MM.1S (cell line): ENCODE data around the gene SEC11C.

Experiments
- DNase-seq: peaks from one replicate; pipeline ENCODE4 v3.0.0-alpha.2; 2015
- H2AFZ ChIP-seq: fragments of 300-600 bp; sonication (generic); 2 replicates; pipeline ENCODE4 v1.6.0; 2016; ENCODE audit warnings: antibody characterized with exemption, low read length
- H3F3A ChIP-seq: fragments of 300-600 bp; sonication (generic); 2 replicates; pipeline ENCODE4 v1.6.1; 2016; ENCODE audit warnings: mild to moderate bottlenecking, antibody characterized with exemption, low read length, moderate library complexity, mixed read lengths; ENCODE audit not compliant: insufficient read depth
- H3K27ac ChIP-seq: fragments of 300-600 bp; sonication (generic); 2 replicates; pipeline ENCODE4 v1.5.1; 2016; ENCODE audit warnings: mild to moderate bottlenecking, low read length
- H3K27me3 ChIP-seq: fragments of 300-600 bp; sonication (generic); replicated peaks from 2 replicates; pipeline ENCODE4 v1.6.0; 2016; ENCODE audit warnings: low read length; ENCODE audit not compliant: insufficient read depth
- H3K36me3 ChIP-seq: fragments of 300-600 bp; sonication (generic); replicated peaks from 2 replicates; pipeline ENCODE4 v1.6.1; 2016; ENCODE audit warnings: mild to moderate bottlenecking, low read length, mixed read lengths; ENCODE audit not compliant: insufficient read depth
- H3K4me1 ChIP-seq: fragments of 300-600 bp; sonication (generic); 2 replicates; pipeline ENCODE4 v1.6.1; 2016; ENCODE audit warnings: low read length, mixed read lengths
- H3K4me2 ChIP-seq: fragments of 300-600 bp; sonication (generic); 2 replicates; pipeline ENCODE4 v1.6.0; 2016; ENCODE audit warnings: low read depth, low read length
- H3K4me3 ChIP-seq: fragments of 300-600 bp; sonication (generic); 2 replicates; pipeline ENCODE4 v1.5.1; 2016; ENCODE audit warnings: low read length, mixed read lengths
- H3K79me2 ChIP-seq: fragments of 300-600 bp; sonication (generic); 2 replicates; pipeline ENCODE4 v1.6.1; 2016; ENCODE audit warnings: mixed run types, low read length, mixed read lengths
- H3K9ac ChIP-seq: fragments of 300-600 bp; sonication (generic); 2 replicates; pipeline ENCODE4 v1.6.1; 2016; ENCODE audit warnings: low read length, mixed read lengths
- H3K9me2 ChIP-seq: fragments of 300-600 bp; sonication (generic); replicated peaks from 2 replicates; pipeline ENCODE4 v1.6.1; 2016; ENCODE audit warnings: mild to moderate bottlenecking, low read length, mixed read lengths; ENCODE audit not compliant: insufficient read depth
- H3K9me3 ChIP-seq: fragments of 300-600 bp; sonication (generic); replicated peaks from 2 replicates; pipeline ENCODE4 v1.6.1; 2016; ENCODE audit warnings: mild to moderate bottlenecking, low read length, mixed read lengths; ENCODE audit not compliant: insufficient read depth
- H4K20me1 ChIP-seq: fragments of 300-600 bp; sonication (generic); 2 replicates; pipeline ENCODE4 v1.6.1; 2016; ENCODE audit warnings: mild to moderate bottlenecking, low read length, moderate library complexity, mixed read lengths; ENCODE audit not compliant: insufficient read depth
- EZH2 ChIP-seq: fragments of 300-600 bp; sonication (generic); optimal IDR thresholded peaks from 2 replicates; pipeline ENCODE3; 2017; ENCODE audit warnings: low read depth, mild to moderate bottlenecking, antibody characterized with exemption, low read length, mixed read lengths
- EZH2phosphoT487 ChIP-seq: fragments of 300-600 bp; sonication (generic); IDR thresholded peaks from 2 replicates; pipeline ENCODE4 v1.6.1; 2018; ENCODE audit warnings: antibody characterized with exemption, low read length
- TF ChIP-seq, protein P1 (sequence below): fragments of 300-600 bp; sonication (generic); IDR thresholded peaks from 2 replicates; pipeline ENCODE4 v1.5.1; 2016; ENCODE audit warnings: antibody characterized with exemption, low read length, mixed read lengths

The SEC11C gene

DNA sequence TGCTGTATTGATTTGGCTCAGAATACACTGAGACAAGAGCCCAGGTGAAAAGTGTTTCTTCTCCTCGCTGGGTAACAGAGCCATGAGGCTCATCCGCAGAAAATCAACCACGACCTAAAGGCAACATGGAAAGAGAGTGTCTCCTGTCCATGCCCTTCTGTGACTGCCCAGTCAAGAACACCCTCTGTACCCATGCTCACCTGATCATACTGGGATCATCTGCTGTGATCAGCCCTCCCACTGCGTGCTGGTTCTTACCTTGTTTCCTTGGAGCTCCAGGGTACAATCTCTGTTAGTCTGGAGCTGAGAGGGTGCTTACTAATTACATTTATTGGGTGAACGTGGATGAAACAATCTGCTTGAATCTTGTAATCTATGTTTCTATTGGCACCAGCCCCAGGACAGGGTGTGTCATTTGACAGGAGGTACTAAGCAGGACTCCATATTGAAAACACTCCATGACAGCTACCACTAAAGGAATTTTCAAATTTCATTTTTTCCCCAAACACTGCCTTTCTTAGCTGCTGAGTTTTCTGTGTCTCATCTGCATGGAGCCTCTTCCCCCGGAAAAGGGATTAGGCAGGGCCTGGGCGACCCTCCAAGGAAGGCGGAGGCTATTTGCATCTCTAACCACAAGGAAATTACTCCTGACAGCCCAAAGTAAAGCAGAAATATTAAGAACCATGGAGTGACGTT is 40.6 kb downstream of the SEC11C start:
- no peak overlapping the region for H3K4me3 ChIP-seq
- TF ChIP-seq, protein P1, sequence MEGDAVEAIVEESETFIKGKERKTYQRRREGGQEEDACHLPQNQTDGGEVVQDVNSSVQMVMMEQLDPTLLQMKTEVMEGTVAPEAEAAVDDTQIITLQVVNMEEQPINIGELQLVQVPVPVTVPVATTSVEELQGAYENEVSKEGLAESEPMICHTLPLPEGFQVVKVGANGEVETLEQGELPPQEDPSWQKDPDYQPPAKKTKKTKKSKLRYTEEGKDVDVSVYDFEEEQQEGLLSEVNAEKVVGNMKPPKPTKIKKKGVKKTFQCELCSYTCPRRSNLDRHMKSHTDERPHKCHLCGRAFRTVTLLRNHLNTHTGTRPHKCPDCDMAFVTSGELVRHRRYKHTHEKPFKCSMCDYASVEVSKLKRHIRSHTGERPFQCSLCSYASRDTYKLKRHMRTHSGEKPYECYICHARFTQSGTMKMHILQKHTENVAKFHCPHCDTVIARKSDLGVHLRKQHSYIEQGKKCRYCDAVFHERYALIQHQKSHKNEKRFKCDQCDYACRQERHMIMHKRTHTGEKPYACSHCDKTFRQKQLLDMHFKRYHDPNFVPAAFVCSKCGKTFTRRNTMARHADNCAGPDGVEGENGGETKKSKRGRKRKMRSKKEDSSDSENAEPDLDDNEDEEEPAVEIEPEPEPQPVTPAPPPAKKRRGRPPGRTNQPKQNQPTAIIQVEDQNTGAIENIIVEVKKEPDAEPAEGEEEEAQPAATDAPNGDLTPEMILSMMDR, result no peak
- TF ChIP-seq EZH2, result no peak
- TF ChIP-seq EZH2phosphoT487, result no peak
- H3K79me2 ChIP-seq, result no peaks in the 10 kb centered on the region
- no peaks in the 10 kb centered on the region for H3K9me3 ChIP-seq
- no peaks in the 10 kb centered on the region for H3K27me3 ChIP-seq
- H3K4me1 ChIP-seq, result no peaks in the 10 kb centered on the region
- H3K9me2 ChIP-seq, result no peaks in the 10 kb centered on the region
- no peak overlapping the region for H3K27ac ChIP-seq
- H3K4me2 ChIP-seq, result no peak overlapping the region
- H3K9ac ChIP-seq, result no peak overlapping the region
- H2AFZ ChIP-seq, result no peak overlapping the region
- no peaks in the 10 kb centered on the region for H3F3A ChIP-seq
- DNase-seq, result no peak
- H4K20me1 ChIP-seq, result no peaks in the 10 kb centered on the region
- no peaks in the 10 kb centered on the region for H3K36me3 ChIP-seq

DNA sequence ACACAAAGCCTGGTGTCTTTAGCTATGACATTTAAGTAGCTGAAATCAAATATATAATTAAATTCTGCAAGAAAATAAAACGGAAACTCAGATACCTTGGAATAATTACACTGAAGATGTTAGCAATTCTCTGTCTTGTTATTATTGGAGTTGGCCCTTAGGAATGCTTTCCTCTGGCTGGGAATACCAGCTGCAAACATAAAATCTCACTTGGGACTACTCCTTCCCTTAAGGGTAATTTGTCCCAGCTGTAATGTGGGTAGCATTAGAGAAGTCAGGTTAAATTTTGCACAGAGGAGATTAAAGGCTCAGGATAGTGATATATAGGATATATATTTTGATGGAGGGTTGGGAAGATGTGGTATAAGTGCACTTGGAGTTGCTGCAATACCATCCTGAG is 43.0 kb downstream of the SEC11C start:
- TF ChIP-seq EZH2phosphoT487, result no peak
- TF ChIP-seq, protein P1, result no peak
- Histone ChIP-seq H3K9ac (no peak overlapping the region), H3K9me2 (no peaks in the 10 kb centered on the region)

DNA sequence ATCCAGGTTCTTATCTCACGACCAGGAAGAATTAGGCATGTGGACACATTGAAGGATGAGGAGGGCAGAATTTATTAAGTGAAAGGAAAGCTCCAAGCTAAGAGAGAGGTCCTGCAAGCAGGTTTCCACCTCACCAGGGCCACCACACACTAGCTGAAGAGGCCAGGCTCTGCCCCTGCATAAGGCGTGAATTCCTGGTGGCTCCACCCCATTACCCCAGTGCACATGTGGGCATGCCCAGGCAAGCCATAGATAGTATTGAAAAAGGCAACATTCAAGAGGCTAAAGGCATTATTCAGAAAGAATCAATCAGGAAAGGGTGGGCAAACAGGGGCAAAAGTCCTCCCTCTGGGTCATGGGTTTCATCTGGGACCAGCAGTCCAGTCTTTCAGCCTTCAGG is 49.3 kb downstream of the SEC11C start:
- Histone ChIP-seq H3K9ac (no peak overlapping the region), H4K20me1 (no peaks in the 10 kb centered on the region), H3K27ac (no peak overlapping the region), H3F3A (no peaks in the 10 kb centered on the region), H3K36me3 (no peaks in the 10 kb centered on the region), H3K27me3 (no peaks in the 10 kb centered on the region), H3K9me2 (no peaks in the 10 kb centered on the region), H2AFZ (no peak overlapping the region), H3K79me2 (no peaks in the 10 kb centered on the region), H3K4me3 (no peak overlapping the region), H3K4me1 (no peaks in the 10 kb centered on the region), H3K9me3 (no peaks in the 10 kb centered on the region), H3K4me2 (no peak overlapping the region)
- DNase-seq, result no peak
- TF ChIP-seq EZH2, result no peak
- no peak for TF ChIP-seq EZH2phosphoT487
- TF ChIP-seq, protein P1, result no peak

More for the DNA sequence above, 43.0 kb downstream of the SEC11C start:
- Histone ChIP-seq H3K27ac (no peak overlapping the region), H3F3A (no peaks in the 10 kb centered on the region), H3K27me3 (no peaks in the 10 kb centered on the region), H3K79me2 (no peaks in the 10 kb centered on the region), H4K20me1 (no peaks in the 10 kb centered on the region), H2AFZ (no peak overlapping the region), H3K36me3 (no peaks in the 10 kb centered on the region), H3K9me3 (no peaks in the 10 kb centered on the region), H3K4me2 (no peak overlapping the region), H3K4me3 (no peak overlapping the region), H3K4me1 (no peaks in the 10 kb centered on the region)
- DNase-seq, result no peak
